ENCODE data around the gene SEC31B.
A peak's percentile ranks its signal among the peaks of the same experiment; 100 is the strongest.

The SEC31B gene

DNA sequence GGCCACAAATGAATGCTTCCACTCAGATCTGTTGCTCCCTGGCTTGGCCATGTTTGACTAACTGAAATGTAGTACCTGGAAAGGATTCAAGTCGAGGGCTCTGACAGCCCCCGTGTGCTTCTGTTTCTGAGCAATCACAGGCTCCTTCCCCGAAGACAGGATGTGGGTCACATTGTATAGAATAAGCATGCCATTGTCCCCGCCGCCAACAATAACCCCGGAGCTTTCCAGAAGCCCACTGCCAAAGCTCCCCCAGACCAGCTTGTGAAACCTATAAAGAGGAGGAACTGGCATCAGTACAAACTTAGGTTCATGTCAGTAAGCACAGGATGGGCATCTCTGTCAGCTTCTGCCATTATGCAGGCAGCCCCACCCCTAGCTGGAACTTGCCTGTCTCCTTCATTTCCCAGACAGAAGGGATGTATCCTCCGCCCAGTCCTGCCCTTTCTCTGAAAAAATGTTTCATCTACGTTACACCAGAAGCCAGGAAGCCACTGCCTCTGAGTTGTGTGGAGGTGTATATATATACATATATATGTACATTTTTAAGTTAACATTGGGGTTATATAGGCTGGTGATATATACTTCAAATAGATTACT lies 10.3 kb downstream of the SEC31B start:
- TF ChIP-seq, protein P1, sequence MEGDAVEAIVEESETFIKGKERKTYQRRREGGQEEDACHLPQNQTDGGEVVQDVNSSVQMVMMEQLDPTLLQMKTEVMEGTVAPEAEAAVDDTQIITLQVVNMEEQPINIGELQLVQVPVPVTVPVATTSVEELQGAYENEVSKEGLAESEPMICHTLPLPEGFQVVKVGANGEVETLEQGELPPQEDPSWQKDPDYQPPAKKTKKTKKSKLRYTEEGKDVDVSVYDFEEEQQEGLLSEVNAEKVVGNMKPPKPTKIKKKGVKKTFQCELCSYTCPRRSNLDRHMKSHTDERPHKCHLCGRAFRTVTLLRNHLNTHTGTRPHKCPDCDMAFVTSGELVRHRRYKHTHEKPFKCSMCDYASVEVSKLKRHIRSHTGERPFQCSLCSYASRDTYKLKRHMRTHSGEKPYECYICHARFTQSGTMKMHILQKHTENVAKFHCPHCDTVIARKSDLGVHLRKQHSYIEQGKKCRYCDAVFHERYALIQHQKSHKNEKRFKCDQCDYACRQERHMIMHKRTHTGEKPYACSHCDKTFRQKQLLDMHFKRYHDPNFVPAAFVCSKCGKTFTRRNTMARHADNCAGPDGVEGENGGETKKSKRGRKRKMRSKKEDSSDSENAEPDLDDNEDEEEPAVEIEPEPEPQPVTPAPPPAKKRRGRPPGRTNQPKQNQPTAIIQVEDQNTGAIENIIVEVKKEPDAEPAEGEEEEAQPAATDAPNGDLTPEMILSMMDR (IDR thresholded peaks at IDR 0.05; ENCODE audit: unreplicated experiment in 3 of 3): no peak
- H3K4me3 Mint-ChIP-seq: no peak overlapping the region
- H3K9me3 Mint-ChIP-seq: no peaks in the 10 kb centered on the region
- H3K36me3 Mint-ChIP-seq (ENCODE audit: low read depth): peaks cover 9% of the 10 kb centered on the region
- H3K4me1 Mint-ChIP-seq: peaks cover 2% of the 10 kb centered on the region
- no peak overlapping the region for H3K27ac Mint-ChIP-seq
- H3K27me3 Mint-ChIP-seq (ENCODE audit: low read depth): no peaks in the 10 kb centered on the region

DNA sequence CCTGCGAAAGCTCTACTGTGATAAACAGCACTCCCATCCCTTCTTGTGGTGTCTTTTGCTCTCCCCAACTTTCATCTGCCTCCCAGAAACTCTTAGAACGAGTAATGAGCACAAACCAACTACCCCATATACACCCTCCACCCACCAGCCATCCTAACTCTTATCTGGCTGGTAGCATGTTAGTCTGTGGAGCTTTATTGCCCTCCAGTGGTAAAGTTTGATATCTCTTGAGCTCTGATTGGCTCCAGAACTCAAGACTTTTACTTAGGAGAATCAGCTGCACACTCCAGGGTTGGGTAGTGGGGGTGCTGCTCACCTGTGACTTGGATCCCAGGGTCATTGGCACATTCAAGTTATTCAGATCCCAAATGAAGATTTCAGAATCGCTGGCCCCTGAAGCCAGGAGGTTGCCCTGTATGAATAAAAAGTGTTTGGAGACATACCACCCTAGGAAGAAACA lies 10.9 kb downstream of the SEC31B start:
- TF ChIP-seq, protein P1 (IDR thresholded peaks at IDR 0.05; ENCODE audit: unreplicated experiment in 3 of 3): peak; percentile 60 to 64 (median 63)
- Mint-ChIP-seq H3K36me3 (ENCODE audit: low read depth) (peaks cover 9% of the 10 kb centered on the region), H3K4me1 (peaks cover 8% of the 10 kb centered on the region), H3K9me3 (no peaks in the 10 kb centered on the region), H3K27me3 (ENCODE audit: low read depth) (no peaks in the 10 kb centered on the region), H3K4me3 (no peak overlapping the region), H3K27ac (no peak overlapping the region)

- Mint-ChIP-seq H3K36me3 (ENCODE audit: low read depth) (peaks cover 9% of the 10 kb centered on the region), H3K27ac (no peak overlapping the region), H3K4me1 (peaks cover 10% of the 10 kb centered on the region), H3K9me3 (no peaks in the 10 kb centered on the region), H3K27me3 (ENCODE audit: low read depth) (no peaks in the 10 kb centered on the region), H3K4me3 (no peak overlapping the region)
- TF ChIP-seq, protein P1 (IDR thresholded peaks at IDR 0.05; ENCODE audit: unreplicated experiment in 3 of 3): no peak
These were observed 11.4 kb downstream of the SEC31B start for GRCh38 chr10:100508266-100508665.

DNA sequence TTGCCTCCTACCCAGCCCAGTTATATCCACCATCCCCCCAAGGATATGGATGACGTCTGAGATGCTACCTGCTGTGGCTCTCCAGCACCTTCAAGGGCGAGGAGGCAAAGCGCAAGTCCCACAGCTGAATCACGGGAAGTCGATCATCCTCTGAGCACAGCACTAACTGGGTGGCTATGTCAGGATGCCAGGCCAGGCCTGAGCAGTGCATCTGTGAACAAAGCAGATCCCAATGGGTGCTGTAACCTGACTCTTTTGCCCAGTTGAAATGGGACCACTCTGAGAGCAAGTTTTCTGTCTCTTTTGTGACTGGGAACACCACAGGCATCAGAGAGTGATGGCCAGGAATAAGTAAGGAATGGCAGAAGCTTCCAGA lies 12.3 kb downstream of the SEC31B start:
- no peaks in the 10 kb centered on the region for H3K27me3 Mint-ChIP-seq (ENCODE audit: low read depth)
- no peaks in the 10 kb centered on the region for H3K9me3 Mint-ChIP-seq
- TF ChIP-seq, protein P1 (IDR thresholded peaks at IDR 0.05; ENCODE audit: unreplicated experiment in 3 of 3): no peak
- H3K4me3 Mint-ChIP-seq: no peak overlapping the region
- H3K27ac Mint-ChIP-seq: no peak overlapping the region
- peaks cover 17% of the 10 kb centered on the region for H3K36me3 Mint-ChIP-seq (ENCODE audit: low read depth)
- peaks cover 14% of the 10 kb centered on the region for H3K4me1 Mint-ChIP-seq

DNA sequence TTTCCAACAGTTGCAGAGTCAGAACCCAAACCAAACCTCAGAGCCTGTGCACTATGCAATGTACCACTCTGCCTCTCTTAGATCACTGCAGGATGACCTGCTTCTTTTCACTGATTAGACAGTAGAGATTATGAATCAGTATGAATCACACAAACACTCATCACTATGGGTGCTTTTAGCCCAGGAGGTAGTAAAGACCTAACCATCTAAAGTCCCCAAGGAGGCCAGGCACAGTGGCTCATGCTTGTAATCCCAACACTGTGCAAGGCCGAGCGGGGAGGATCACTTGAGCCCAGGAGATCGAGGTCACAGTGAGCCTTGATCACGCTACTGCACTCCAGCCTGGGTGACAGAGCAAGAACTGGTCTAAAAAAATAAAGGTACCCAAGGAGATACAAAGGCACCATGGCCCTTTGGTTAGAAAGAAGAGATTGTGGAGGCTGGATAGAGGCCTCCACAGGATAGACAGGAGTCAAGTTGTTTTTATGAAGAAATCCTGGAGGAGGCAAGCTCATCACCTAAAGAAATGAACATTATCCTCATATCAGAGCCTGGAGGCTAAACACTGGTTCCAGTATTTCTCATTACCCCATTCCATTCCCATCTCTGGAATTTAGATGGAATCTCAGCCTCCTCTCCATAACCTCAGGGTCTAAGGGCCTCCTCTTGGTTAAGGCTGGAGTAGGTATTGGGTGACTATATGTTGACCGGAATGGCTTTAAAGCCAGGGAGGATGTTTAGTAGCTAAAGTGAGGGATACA lies 12.9 kb downstream of the SEC31B start:
- TF ChIP-seq, protein P1 (IDR thresholded peaks at IDR 0.05; ENCODE audit: unreplicated experiment in 3 of 3): no peak
- no peaks in the 10 kb centered on the region for H3K9me3 Mint-ChIP-seq
- H3K36me3 Mint-ChIP-seq (ENCODE audit: low read depth): peaks cover 18% of the 10 kb centered on the region
- H3K4me3 Mint-ChIP-seq: no peak overlapping the region
- H3K27ac Mint-ChIP-seq: no peak overlapping the region
- no peaks in the 10 kb centered on the region for H3K27me3 Mint-ChIP-seq (ENCODE audit: low read depth)
- peaks cover 14% of the 10 kb centered on the region for H3K4me1 Mint-ChIP-seq

All from nephron (organoid).